Activated CD4-positive, CD25-positive, alpha-beta regulatory T cell (primary cell): ENCODE measurements around the gene KIF2C.
"Not testable (repeated sequence)": the region's sequence is repeated elsewhere in the genome, so short reads cannot be mapped to it uniquely, and the experiment has no call there.

ENCODE experiments used
- DNase-seq, 4 experiments: peaks; one replicate each; lab custom pipeline; 2025; lab: John Stamatoyannopoulos, UW

The KIF2C gene

DNA sequence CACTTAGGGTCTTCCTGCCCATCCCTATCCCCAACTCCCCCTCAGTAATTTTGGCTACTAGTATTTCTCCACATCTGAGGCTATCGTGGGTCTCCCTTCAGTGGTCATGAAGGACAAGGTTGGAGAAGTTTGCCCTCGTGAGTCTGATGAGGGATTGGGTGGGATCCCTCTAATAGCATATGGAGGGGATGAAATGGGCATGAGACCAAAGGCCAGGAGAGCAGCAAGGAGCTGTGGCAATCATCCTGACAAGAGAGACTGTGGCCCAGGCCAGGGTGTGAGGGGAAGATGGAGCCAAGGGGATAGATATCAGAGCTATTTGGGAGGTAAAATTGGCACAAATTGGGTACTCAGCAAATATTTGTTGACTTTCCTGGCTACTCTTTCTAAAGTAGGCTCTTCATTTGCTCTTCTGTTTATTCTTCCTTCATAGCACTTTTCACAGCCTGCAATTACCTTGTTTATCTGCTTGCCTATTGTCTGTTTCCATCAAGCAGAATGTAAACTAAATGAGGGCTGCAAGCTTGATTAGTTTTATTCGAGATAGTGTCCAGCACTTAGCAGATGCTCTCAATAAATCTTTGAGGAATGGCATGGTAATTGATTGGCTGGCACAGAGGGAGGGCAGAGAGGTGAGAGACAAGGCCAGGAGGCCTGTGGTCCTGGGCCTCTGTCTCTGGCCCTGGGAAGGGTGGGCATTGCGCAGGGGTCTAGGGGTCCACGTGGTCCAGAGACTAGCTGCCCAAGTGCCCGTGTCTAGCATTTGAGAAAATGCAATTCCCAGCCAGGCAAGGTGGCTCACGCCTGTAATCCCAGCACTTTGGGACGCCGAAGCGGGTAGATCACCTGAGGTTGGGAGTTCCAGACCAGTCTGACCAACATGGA lies 59.1 kb downstream of the KIF2C start:
- DNase-seq = no peak

DNA sequence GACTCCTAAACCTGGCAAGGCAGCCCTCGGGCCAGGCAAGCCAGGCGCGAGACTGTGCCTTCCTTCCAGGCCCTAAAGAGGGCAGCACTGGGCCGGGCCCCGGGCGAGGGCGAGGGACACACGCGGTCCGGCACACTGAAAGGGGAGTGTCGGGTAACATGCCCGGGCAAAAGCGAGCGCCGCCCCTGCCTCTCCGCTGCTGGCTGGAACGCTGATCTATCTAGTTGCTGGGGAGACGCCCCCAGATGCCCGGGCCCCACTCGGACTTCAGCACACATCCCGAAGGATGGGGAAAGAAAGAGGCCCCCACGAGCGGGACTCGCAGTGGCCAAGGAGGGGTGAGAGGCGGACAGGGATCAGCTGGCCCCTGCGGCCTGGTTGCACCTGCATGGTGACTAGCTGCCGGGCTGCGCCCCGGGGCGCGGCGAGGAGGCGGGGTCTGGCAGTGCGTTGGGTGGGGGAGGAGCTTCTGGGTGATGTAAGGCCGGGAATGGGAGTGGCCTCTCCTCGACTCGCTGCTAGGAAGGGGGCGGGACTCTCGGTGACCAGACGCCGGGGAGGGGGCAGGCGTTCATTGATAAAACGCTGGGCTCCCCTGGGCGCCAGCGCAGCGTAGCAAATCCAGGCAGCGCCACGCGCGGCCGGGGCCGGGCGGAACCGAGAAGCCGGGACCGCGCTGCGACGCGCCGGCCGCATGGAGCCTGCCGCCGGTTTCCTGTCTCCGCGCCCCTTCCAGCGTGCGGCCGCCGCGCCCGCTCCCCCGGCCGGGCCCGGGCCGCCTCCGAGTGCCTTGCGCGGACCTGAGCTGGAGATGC lies 60.3 kb downstream of the KIF2C start, which contains the start of gene PLK3:
Gene PLK3 (plus strand): TSS at position 608 of the 815 bp plus-strand sequence. CDS start 87 bp downstream, at position 695.
- DNase-seq = peak; percentile 94 to 98 (median 97)

DNA sequence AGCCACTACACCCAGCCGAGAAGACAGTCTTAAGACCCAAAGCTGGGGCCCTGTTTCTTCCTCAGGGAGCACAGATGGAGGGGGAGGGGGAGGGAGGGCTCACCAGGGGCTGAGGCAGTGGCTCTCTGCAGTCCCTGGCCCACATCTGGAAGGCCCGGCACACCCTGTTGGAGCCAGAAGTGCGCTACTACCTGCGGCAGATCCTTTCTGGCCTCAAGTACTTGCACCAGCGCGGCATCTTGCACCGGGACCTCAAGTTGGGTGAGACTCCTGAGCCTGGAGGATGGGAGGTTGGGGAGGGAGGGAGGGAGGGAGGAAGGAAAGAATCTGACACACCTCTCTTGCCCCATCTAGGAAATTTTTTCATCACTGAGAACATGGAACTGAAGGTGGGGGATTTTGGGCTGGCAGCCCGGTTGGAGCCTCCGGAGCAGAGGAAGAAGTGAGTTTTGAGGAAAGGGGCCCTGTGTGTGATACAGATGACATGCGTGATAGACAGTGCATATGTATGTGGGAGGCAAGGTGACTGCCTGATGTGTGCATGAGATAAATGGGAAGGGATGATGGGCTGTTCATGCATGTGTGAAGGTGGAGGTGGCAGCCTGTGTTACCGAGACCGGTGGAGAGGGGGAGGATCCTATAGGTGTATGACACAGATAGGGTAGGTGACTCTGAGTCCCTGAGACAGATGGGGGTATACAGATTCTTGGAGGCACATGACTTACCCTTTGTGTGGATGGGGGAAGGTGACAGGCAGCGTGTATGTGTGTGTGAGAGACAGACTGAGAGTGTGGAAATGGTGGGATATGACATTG lies 62.1 kb downstream of the KIF2C start:
- no peak for DNase-seq

DNA sequence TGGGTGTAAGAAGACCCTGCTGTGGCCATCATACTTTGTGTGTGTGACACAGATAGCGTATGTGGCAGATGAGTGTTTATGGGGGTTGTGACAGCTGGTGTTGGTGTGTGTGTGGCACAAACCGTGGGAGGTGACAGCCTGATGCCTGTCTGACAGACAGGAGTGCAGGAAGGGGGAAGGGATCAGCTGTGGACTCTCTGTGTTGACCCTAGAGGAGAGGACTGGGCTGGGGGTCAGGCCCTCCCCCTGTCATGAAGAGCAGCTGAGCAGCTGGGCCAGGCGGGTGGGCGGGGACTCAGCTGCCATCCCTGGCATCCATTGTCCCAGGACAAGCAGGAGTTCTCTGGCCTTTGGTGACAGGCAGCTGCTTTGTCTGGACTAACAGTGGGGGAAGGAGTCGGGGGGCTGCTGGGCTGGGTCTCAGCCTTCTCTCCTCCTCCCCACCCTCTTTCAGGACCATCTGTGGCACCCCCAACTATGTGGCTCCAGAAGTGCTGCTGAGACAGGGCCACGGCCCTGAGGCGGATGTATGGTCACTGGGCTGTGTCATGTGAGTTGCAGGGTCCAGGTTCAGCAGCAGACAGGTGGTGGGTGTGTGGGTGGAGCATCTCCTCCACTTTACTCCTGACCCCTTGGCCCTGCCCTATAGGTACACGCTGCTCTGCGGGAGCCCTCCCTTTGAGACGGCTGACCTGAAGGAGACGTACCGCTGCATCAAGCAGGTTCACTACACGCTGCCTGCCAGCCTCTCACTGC lies 62.8 kb downstream of the KIF2C start:
- DNase-seq = no peak

DNA sequence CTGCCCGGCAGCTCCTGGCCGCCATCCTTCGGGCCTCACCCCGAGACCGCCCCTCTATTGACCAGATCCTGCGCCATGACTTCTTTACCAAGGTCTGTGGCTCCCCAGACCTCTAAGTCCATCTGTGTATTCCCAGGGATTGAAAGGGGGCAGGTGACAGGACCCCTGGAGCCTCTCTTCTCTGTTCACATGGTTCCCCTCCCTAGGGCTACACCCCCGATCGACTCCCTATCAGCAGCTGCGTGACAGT lies 63.4 kb downstream of the KIF2C start:
- no peak for DNase-seq

DNA sequence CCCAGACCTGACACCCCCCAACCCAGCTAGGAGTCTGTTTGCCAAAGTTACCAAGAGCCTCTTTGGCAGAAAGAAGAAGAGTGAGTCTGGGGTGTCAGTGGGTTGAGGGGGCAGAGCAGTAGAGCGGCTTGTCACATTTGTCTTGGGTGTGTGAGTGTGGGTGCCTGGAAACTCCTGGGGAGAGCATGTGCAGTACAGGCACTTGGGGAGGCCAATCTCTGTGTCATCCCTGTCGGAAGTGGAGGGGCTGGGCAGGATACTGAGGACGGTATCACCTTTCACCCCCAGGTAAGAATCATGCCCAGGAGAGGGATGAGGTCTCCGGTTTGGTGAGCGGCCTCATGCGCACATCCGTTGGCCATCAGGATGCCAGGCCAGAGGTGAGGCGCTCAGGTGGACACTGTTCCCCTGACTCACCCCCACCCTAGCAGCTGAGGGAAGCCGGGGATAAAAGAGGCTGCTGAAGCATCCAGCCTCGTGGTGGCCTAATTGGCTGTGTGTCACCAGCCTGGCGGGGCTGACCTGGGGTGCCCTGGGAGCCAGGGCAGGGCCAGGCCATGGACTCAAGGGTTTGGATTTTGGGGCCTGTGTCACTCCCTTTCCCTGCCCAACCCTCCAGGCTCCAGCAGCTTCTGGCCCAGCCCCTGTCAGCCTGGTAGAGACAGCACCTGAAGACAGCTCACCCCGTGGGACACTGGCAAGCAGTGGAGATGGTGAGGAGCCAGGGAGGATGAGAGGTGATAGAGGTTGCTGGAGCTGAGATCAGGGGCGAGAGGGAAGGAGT lies 63.9 kb downstream of the KIF2C start:
- no peak for DNase-seq

DNA sequence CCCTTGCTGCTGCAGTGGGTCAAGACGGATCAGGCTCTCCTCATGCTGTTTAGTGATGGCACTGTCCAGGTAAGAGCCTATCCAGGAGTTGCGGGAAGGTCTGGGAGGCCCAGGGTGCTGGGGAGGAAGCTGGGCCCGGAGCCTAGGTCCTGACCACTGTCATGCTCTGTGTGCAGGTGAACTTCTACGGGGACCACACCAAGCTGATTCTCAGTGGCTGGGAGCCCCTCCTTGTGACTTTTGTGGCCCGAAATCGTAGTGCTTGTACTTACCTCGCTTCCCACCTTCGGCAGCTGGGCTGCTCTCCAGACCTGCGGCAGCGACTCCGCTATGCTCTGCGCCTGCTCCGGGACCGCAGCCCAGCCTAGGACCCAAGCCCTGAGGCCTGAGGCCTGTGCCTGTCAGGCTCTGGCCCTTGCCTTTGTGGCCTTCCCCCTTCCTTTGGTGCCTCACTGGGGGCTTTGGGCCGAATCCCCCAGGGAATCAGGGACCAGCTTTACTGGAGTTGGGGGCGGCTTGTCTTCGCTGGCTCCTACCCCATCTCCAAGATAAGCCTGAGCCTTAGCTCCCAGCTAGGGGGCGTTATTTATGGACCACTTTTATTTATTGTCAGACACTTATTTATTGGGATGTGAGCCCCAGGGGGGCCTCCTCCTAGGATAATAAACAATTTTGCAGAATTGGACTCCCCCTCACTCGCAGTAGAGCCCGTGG lies 65.8 kb downstream of the KIF2C start:
- DNase-seq = no peak

DNA sequence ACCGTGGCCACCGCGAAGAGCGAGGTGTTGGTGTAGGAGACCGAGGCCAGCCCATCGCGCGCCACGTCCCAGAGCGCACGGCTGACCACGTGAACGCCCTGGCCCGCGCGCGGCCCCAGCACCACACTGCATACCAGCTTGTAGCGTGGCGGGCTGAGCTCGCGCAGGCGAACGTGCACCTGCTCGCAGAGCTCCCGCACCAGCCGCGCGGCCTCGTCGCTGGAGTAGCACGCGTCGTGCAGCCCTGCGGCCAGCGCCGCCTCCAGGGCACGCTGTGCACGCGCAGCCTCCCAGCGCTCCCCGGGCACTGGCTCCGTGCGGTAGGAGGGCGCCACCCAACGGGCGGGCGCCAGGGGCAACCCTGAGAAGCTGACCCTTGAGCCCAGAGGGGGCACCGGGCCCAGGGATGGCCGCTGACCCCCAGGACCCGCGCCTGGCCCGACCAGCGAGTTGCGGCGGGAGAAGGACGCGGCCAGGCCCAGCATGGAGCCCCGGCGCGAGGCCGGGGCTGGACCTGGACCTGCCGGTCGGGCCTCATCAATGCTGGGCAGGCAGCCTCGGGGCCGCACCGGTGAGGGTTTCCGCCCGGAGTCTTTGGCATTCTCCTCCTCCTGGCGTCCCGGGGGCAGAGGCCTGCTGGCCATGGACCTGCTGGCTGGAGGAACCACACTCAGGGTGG lies 66.5 kb downstream of the KIF2C start:
- DNase-seq = no peak

DNA sequence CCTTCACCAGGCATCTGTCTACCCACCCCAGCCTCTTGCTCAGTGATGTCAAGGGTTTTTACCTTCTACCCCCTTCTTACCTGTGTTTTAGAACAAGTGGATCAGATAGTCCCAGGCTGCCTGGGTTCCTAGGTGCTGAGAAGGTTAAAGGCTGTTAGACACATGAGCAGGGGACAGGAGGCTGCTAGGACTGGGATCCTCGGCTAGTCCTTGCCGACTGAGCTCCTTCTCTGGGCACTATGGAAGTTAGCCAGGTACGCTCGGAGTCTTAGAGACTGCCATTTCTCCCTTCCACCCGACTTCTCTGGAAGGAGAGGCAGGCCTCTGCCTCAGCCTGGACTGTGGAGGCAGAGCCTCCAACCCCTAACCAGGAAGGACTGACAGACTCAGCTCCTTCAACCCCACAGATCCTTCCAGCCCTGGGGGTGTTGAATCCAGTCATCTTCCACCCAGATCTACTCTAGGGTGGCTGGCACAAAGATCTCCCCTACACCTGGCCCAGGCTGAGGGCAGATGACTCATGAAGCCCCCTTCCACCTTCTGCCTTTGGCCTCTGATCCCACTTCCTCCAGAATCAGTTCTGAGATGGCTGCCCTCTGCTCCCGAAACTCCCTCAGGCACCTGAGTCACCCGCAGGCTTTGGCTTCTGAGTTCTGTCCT lies 67.2 kb downstream of the KIF2C start, which contains the start of gene DYNLT4:
Gene DYNLT4 (minus strand): TSS at position 648 of the 660 bp plus-strand sequence. CDS start 683 bp downstream, outside the sequence.
- no peak for DNase-seq

DNA sequence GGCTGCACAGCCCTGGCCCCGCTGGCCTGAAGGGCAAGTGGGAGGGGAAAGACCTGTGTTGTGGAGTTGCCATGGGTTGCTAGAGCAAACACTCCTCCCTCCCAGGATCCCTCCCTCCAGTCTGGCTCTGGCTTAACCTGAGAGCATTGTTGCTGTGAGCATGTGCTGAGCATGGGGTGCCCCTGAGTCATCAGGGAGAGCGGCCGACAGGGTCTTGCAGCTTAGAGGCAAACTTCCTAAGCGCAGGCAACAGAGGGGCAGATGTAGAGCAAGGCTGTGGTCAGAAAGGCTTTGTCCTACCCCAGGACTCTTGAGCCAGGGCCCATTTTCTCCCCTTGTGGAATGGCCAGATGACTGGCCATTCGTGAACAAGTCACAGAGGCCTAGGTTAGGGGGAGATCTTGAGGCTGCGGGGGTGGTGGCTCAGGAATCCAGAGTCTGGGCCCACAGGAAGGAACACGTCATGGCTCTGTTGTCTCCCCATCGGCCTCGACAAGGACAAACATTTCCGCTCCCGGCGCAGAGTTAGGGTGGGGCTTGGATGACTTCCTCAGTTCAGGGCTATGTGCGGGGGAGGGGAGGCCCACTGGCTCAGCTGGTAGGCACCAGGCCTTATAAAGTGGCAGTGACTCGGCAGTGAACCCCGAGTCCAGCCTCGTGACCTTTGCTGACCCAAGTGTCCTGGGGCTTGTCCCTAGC lies 67.9 kb downstream of the KIF2C start:
- peak; percentile 51 to 87 (median 68) for DNase-seq

DNA sequence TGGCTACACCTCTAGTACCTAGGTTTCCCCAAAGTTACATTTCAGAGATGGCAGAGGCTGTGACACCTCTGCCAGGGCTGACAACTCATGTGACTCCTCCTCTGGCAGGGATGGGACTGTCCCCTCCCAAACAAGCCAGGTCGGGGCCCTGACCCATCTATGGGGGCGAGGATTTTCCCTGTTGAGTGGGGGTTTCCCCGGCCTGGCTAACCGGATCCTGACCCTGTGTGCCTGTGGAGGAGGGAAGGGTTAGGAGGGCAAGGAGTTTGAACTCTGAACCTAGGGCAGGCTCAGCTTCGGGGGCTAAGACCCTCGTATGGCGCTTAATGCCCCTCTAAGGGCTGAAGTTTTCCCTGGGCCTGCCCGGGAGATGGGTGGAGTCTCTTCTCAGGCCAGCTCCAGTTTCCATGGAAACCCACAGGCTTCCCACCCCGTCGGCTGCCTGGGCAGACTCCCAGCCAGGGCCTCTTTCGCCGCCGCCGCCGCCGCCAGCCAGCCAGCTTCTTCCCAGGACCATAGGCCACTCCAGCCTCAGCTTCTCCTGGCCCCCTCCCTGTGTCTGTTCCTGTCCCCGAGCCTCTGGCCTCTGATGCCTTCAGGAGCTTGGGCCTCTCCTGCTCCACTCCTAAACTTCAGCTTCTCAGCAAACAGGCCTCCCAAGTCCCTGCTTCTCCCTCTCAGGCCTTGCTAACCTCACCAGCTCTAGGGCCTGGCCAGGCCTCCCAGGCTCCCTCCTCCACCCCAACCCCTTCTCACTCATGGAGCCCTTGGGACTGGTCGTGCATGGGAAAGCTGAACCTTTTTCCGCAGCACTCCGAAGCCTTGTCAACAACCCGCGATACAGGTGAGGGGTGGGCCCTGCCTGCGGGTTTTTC lies 68.7 kb downstream of the KIF2C start, which contains the start of gene BTBD19:
Gene BTBD19 (plus strand): TSS at position 461 of the 875 bp plus-strand sequence. CDS start 298 bp downstream, at position 759.
- peak in 2 of 4 experiments; percentile 50 to 51 for DNase-seq

DNA sequence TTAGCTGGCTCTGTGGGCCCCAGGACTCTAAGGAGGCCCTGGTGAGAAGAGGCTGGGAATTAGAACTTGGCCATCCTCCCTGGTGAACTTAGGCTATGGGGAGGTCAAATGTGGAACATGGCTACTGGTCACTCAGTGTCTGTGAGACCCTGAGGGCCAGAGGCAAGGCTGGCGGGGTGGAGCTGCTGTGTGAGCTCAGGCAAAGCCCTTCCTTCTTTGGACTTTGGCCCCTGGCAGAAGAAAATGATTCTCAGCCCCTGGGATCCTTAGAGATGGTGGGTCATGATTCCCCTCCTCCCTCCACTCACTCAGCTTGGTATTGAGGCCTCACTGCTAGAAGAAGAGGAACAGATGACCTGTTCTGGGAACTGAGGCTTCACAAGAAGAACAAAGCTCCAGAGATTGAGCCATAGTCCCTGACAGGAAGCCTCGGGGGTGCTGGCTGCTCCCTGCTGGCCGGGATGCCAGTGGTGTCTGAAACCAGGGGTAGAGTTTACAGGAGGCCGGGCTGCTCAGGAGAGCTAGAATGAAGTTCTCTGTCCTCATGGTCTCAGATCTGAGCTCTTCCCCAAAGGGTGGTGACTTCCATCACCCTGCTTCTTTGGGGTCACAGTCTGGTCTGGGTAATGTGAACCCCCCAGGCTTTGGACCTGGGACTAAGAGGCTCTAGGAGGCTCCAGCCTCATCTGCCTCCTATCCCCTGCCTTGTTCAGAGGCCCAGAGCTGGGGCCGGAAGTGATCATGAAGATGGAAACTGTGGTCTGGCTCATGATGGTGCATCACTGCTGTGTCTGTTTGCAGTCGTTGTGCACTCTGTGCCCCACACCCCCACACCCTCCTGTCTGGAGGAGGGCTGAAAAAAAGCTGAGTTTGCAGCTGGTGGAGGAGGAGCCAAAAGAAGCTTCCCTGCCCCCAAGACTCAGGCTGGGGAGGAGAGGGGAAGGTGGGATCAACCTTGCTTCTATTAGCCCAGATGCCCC lies 69.6 kb downstream of the KIF2C start:
- peak; percentile 60 to 84 (median 70) for DNase-seq

DNA sequence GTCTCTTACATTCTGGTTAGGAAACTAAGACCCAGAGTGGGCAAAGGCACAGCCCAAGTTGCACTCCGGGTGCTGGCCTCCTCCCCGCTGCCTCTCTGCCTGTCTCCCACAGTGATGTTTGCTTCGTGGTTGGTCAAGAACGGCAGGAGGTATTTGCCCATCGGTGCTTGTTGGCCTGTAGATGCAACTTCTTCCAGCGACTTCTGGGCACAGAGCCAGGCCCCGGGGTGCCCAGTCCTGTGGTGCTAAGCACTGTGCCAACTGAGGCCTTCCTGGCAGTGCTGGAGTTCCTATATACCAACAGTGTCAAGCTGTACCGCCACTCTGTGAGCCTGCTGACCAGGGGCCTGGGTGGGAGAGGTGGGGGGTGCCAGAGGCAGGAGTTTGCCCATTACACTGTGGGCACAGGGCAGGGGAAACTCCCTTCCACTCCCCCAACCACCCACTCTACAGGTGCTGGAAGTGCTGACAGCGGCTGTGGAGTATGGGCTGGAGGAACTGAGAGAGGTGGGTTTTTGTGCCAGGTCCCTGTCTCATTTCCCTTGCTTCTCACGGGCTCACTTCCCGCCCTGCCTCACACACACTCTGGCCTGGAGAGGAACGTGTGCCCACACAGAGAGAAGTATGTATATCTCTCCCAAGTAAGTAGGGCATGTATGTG lies 70.6 kb downstream of the KIF2C start:
- DNase-seq = no peak

DNA sequence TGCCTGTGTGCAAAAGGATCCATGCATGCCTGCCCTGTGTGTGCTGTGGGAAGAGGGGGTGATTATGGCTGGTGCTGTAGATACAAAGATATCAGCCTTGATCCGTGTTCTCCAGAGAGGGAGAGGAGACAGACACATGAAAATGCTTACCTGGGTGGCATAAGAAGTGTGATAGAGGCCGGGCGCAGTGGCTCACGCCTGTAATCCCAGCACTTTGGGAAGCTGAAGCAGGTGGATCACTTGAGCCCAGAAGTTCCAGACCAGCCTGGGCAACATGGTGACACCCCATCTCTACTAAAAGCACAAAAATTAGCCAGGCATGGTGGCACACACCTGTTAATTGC lies 71.1 kb downstream of the KIF2C start:
- DNase-seq = not testable (repeated sequence)

DNA sequence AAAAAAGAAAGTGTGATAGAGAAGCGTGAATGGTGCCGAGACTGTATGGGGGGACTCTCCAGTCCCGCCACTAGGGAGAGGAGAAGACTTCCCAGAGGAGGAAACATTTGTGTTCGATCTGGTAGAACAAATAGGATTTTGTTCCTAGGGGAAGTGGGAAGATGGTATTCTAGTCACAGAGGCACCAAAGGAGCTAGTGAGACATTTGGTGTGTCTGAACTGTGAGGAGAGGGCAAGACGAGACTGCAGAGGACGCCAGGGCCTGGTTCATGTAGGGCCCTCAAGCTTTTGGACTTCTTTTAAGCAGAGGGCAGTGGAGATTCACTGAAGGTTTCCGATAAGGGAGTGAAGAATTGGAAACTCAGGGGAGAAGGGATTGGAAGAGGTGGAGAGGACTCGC lies 71.6 kb downstream of the KIF2C start:
- no peak for DNase-seq
